Measurements from ENCODE around the gene MYBPH. TPM values are rescaled to one million over a fixed set of nuclear protein-coding genes. Genes with fewer than 3 reads are reported as not detected.

The MYBPH gene
- total RNA-seq, 1 experiment from 2014 or later, result not detected

DNA sequence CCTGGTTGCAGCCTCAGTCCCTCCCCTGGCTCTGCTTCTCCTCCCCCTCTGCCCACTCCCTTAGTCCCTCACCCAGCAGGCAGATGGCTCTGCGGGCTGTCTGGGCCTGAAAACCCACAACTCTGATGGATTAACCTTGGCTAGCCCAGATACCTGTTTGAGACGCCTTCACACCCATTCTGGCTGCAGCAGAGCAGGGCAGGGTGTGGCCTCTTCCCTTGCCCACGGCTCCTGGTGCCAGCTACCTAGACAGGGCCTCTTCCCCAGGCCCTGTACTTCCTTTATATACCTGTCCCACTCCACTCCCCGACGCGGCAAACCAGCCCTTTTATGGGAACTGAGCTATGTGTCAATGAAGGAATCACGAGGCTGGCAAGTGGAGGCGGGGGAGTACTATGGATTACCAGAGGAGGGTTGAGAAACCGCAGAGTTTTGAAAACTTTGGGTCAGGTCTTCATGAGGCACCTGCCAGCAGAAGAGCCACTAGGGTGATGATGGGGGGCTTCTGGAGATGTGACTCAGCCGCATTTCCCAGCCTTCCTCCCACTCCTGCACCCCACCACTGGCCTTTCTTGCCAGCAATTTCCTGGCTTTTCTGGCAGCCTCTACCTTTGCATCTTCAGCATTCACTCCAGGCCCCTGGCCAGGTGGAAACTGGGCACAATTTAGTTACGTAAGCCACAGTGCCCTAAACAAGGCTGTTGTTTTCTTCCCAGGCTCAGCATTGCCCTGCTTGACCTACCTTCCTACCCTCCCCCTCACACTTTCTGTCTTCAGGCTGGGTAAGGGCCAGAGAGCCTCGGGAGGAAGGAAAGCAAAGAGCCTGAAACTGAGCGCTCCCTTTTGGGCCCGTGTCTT is 11.0 kb upstream of the MYBPH start, which contains the start of gene CHI3L1:
TSS of gene CHI3L1 (minus strand) at position 259 of the 858 bp plus-strand sequence. CDS start at position 178, 81 bp downstream.
- TF ChIP-seq, protein P1, sequence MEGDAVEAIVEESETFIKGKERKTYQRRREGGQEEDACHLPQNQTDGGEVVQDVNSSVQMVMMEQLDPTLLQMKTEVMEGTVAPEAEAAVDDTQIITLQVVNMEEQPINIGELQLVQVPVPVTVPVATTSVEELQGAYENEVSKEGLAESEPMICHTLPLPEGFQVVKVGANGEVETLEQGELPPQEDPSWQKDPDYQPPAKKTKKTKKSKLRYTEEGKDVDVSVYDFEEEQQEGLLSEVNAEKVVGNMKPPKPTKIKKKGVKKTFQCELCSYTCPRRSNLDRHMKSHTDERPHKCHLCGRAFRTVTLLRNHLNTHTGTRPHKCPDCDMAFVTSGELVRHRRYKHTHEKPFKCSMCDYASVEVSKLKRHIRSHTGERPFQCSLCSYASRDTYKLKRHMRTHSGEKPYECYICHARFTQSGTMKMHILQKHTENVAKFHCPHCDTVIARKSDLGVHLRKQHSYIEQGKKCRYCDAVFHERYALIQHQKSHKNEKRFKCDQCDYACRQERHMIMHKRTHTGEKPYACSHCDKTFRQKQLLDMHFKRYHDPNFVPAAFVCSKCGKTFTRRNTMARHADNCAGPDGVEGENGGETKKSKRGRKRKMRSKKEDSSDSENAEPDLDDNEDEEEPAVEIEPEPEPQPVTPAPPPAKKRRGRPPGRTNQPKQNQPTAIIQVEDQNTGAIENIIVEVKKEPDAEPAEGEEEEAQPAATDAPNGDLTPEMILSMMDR (IDR thresholded peaks at IDR 0.05; ENCODE audit: unreplicated experiment), result no peak
- POLR2A ChIA-PET, result interaction anchor here (0.9 to 2.2 kb wide), 3 partner anchors 10 to 49 kb away, joined by 3 to 10 read pairs (median 3); no protein-coding TSS in a partner anchor

DNA sequence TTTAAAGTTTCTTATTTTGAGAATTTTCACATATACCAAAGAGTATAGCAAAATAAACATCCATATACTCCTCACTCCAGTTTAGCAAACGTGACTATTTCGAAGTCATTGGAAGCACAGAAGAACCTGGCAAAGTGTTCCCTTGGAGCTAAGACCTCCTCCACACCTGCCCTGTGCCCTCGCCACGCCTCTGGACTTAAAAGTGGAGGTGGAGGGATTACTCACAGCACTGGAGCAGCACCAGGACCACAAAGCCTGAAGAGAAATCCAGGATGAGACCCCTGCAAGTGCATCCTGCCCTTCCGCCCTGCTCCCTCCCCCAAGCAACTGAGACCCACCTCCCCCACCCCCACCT is 10.4 kb upstream of the MYBPH start:
- Mint-ChIP-seq H3K36me3 (ENCODE audit: insufficient read depth, unreplicated experiment) (no peaks in the 10 kb centered on the region), H3K27me3 (ENCODE audit: insufficient read depth, unreplicated experiment) (peaks cover 33% of the 10 kb centered on the region), H3K4me3 (ENCODE audit: unreplicated experiment) (no peak overlapping the region), H3K4me1 (ENCODE audit: insufficient read depth, unreplicated experiment) (peaks cover 13% of the 10 kb centered on the region), H3K27ac (ENCODE audit: low read depth, unreplicated experiment) (no peak overlapping the region), H3K9me3 (ENCODE audit: unreplicated experiment) (no peaks in the 10 kb centered on the region)
- peak; percentile 65 for DNase-seq (ENCODE audit: unreplicated experiment)
- BruUV-seq (replicated peaks), result no TSS peak
- TF ChIP-seq, protein P1 (IDR thresholded peaks at IDR 0.05; ENCODE audit: unreplicated experiment), result no peak
- POLR2A ChIA-PET, result interaction anchor here (0.6 to 2.2 kb wide), 5 partner anchors 8 to 48 kb away, joined by 3 to 10 read pairs (median 3); no protein-coding TSS in a partner anchor
- intact Hi-C loops (cut with micrococcal nuclease), result no loop called here
- CTCF ChIA-PET, result interaction anchor here (0.6 to 5.4 kb wide), 10 partner anchors 9 to 517 kb away, joined by 3 to 47 read pairs (median 3); no protein-coding TSS in a partner anchor

More for the DNA sequence above, 11.0 kb upstream of the MYBPH start, which contains the start of gene CHI3L1:
- peak; percentile 97 for DNase-seq (ENCODE audit: unreplicated experiment)
- H3K36me3 Mint-ChIP-seq (ENCODE audit: insufficient read depth, unreplicated experiment), result no peaks in the 10 kb centered on the region
- intact Hi-C loops (cut with micrococcal nuclease), result no loop called here
- H3K27me3 Mint-ChIP-seq (ENCODE audit: insufficient read depth, unreplicated experiment), result peaks cover 33% of the 10 kb centered on the region
- H3K9me3 Mint-ChIP-seq (ENCODE audit: unreplicated experiment), result no peaks in the 10 kb centered on the region
- H3K4me3 Mint-ChIP-seq (ENCODE audit: unreplicated experiment), result no peak within 1 kb of the TSS
- no TSS peak for BruUV-seq (replicated peaks)
- no peak within 1 kb of the TSS for H3K27ac Mint-ChIP-seq (ENCODE audit: low read depth, unreplicated experiment)
- CTCF ChIA-PET, result interaction anchor here (0.6 to 5.4 kb wide), 10 partner anchors 13 to 516 kb away, joined by 3 to 47 read pairs (median 3); no protein-coding TSS in a partner anchor
- peaks cover 13% of the 10 kb centered on the region for H3K4me1 Mint-ChIP-seq (ENCODE audit: insufficient read depth, unreplicated experiment)

GRCh38 chr1:203185585-203185984 is 10.0 kb upstream of the MYBPH start:
- Mint-ChIP-seq H3K27ac (ENCODE audit: low read depth, unreplicated experiment) (no peak overlapping the region), H3K36me3 (ENCODE audit: insufficient read depth, unreplicated experiment) (no peaks in the 10 kb centered on the region), H3K9me3 (ENCODE audit: unreplicated experiment) (no peaks in the 10 kb centered on the region), H3K4me1 (ENCODE audit: insufficient read depth, unreplicated experiment) (peaks cover 13% of the 10 kb centered on the region), H3K4me3 (ENCODE audit: unreplicated experiment) (no peak overlapping the region), H3K27me3 (ENCODE audit: insufficient read depth, unreplicated experiment) (peaks cover 33% of the 10 kb centered on the region)
- BruUV-seq (replicated peaks), result no TSS peak
- DNase-seq (ENCODE audit: unreplicated experiment), result no peak
- TF ChIP-seq, protein P1 (IDR thresholded peaks at IDR 0.05; ENCODE audit: unreplicated experiment), result no peak
- ChIA-PET CTCF (interaction anchor here (0.5 to 5.4 kb wide), 10 partner anchors 9 to 517 kb away, joined by 3 to 47 read pairs (median 3); no protein-coding TSS in a partner anchor), POLR2A (interaction anchor here (0.6 to 1.3 kb wide), 4 partner anchors 9 to 55 kb away, joined by 3 to 4 read pairs (median 3); no protein-coding TSS in a partner anchor)
- intact Hi-C loops (cut with micrococcal nuclease), result no loop called here

DNA sequence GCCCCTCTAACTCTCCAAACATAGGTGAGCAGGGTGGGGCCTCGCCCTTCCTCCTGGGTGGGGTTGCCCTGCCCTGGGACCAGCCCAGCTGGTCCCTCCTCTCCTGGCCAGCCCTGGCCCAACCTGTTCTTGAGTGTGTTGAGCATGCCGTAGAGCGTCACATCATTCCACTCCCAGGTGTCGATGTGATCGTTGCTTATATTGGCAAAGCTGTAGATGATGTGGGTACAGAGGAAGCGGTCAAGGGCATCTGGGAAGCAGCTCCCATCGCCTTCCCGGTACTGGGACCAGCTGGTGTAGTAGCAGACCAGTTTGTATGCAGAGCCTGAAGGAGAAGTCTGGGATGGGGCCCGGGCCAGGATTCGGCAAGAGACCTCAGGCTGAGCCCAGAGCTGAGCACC is 9.4 kb upstream of the MYBPH start:
- H3K4me3 Mint-ChIP-seq (ENCODE audit: unreplicated experiment), result no peak overlapping the region
- peaks cover 28% of the 10 kb centered on the region for H3K27me3 Mint-ChIP-seq (ENCODE audit: insufficient read depth, unreplicated experiment)
- TF ChIP-seq, protein P1 (IDR thresholded peaks at IDR 0.05; ENCODE audit: unreplicated experiment), result no peak
- intact Hi-C loops (cut with micrococcal nuclease), result no loop called here
- no peaks in the 10 kb centered on the region for H3K36me3 Mint-ChIP-seq (ENCODE audit: insufficient read depth, unreplicated experiment)
- ChIA-PET CTCF (interaction anchor here (0.5 to 5.4 kb wide), 10 partner anchors 8 to 518 kb away, joined by 3 to 47 read pairs (median 3); no protein-coding TSS in a partner anchor), POLR2A (interaction anchor here (1.0 to 1.3 kb wide), 2 partner anchors 13 to 55 kb away, joined by 3 to 4 read pairs; no protein-coding TSS in a partner anchor)
- no TSS peak for BruUV-seq (replicated peaks)
- H3K4me1 Mint-ChIP-seq (ENCODE audit: insufficient read depth, unreplicated experiment), result peaks cover 13% of the 10 kb centered on the region
- H3K27ac Mint-ChIP-seq (ENCODE audit: low read depth, unreplicated experiment), result no peak overlapping the region
- no peaks in the 10 kb centered on the region for H3K9me3 Mint-ChIP-seq (ENCODE audit: unreplicated experiment)
- no peak for DNase-seq (ENCODE audit: unreplicated experiment)
